Measurements from ENCODE around the gene NUBPL.
"Not testable (repeated sequence)": the region's sequence is repeated elsewhere in the genome, so short reads cannot be mapped to it uniquely, and the experiment has no call there.

Gene NUBPL

DNA sequence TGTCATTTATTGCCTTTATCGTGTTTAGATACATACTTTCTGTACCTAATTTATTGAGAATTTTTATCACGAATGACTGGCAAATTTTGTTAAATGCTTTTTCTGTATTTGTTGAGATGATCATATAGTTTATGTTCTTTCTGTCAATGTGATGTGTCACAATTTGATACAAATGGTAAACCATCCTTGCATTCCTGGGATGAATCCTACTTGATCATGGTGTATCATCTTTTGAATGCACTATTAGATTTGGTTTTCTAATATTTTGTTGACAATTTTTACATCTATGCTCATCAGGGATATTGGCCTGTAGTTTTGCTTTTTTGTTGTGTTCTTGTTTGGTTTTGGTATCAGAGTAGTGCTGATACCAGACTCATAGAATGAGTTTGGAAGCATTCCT, 185.1 kb downstream of the NUBPL start:
- no peak for DNase-seq (ENCODE audit: low read depth)

DNA sequence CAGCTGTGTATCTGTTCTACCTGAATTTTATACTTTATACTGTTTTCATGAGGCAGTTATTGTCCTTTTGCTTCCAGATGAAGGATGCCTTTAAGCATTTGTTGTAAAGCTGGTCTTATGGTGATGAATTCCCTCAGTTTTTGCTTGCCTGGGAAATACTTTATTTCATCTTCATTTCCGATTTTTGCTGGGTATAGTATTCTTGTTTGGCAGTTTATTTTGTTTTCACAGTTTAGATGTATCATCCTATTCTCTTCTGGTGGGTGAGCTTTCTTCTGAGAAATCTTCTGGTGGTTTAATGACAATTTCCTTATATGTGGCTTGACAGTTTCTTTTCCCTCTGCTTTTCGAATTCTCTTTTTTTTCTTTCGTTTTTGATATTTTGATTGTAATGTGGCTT, 188.1 kb downstream of the NUBPL start:
- no peak for DNase-seq (ENCODE audit: low read depth)

DNA sequence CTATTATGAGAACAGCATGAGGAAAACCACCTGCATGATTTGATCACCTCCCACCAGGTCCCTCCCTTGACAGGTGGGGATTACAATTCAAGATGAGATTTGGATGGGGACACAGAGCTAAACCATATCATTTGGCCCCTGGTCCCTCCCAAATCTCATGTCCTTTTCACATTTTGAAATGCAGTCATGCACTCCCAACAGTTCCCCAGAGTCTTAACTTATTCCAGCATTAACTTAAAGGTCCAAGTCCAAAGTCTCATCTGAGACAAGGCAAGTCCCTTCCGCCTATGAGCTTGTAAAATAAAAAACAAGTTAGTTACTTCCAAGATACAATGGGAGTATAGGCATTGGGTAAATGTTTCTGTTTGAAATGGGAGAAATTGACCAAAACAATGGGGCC, 189.8 kb downstream of the NUBPL start:
- DNase-seq (ENCODE audit: low read depth), result not testable (repeated sequence)

DNA sequence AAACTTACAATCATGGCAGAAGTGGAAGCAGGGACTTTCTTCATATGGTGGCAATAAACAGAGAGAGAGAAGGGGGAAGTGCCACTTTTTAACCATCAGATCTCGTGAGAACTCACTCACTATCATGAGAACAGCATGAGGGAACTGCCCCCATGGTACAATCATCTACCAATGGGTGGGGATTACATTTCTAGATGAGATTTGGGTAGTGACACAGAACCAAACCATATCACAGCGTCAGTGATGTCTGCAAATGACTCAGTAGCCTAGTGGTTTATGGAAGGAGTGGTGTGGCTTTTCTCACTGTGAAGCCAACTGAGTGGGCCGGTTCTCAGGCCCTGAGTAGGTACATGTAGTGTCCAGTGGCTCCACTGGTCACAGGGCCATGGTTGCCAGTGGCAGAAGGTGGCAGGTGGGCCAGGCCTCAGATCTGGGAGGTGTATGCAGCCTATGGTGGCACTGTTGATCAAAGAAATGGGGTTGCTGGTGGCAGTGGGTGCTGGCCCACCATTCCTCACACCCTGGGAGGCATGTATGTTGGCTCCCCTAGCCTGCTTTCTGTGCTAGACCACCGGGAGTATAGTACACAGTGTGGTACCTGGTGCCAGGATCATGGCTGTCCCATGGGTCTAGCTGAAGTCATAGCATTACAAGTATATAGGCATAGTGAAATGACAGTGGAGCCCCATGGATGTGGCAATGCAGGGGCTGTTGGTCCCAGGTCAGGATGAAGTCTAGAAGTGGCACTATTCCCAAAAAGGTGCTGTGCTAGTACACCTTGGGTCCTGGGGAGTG, 191.9 kb downstream of the NUBPL start:
- no peak for DNase-seq (ENCODE audit: low read depth)

DNA sequence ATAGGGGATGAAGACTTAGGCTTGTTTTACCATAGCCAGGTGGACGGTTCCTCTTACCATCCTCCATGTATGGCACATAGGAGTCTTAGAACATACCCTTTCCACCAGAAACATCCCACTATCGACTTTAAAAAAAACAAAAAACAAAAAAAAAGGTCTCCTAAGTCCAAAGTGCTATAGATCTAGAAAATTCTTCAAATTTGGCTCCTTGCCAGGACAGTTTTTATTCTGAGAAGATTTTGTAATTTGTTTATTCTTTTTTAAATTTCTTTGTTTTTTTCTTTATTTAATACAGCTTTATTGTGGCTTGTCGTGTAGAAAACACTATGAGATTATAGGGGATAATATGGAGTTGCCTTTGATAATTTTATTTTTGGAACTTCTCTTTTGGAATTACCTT, 197.7 kb downstream of the NUBPL start:
- DNase-seq (ENCODE audit: low read depth), result no peak

DNA sequence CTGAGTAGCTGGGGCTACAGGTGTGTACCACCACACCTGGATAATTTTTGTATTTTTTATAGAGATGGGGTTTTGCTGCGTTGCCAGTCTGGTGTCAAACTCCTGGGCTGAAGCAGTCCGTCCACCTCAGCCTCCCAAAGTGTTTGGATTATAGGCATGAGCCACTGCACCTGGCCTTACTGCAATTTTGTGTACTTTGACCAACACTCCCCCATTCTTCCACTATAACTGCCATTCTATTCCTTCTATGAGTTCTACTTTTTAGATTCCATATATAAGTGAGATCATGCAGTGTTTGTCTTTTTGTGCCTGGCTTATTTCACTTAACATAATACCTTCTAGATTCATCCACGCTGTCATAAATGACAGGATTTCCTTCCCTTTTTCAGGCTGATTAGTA, 199.1 kb downstream of the NUBPL start:
- DNase-seq (ENCODE audit: low read depth), result no peak

DNA sequence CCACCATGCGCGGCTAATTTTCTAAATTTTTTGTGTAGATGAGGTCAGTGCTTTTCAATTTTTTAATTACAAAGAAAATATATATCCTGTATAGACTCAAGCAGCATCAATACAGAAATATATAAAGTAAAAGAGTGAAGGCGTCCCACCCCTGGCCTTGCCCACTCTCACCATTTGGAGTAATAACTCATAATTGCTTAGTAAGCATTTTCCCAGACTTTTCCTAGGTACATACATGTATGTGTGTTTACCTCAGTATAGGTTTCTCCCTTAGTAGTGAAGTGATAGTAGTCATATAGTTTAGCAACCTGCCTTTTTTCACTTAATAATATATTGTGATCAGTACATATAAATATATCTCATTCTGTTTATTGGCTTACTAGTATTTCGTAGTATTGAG, 200.1 kb downstream of the NUBPL start:
- DNase-seq (ENCODE audit: low read depth), result no peak

DNA sequence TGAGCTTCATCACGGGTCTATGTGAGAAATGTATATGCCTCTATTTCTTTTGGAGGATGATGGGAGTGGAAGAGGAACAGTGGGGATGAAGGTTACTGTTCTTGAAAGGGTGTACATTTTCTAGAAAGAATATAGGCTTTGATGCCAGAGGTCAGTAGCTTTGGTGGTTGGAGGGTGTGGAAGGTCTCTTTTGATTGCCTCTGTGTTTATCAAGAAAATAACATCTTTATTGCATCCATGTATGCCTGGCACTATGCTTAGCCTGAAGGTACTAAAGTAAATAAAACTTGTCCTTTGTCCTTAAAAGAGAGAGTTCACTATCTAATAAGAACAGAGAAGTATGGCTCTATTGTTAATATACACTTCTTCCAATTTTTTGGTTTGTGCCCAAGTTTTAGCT, 201.8 kb downstream of the NUBPL start:
- no peak for DNase-seq (ENCODE audit: low read depth)

DNA sequence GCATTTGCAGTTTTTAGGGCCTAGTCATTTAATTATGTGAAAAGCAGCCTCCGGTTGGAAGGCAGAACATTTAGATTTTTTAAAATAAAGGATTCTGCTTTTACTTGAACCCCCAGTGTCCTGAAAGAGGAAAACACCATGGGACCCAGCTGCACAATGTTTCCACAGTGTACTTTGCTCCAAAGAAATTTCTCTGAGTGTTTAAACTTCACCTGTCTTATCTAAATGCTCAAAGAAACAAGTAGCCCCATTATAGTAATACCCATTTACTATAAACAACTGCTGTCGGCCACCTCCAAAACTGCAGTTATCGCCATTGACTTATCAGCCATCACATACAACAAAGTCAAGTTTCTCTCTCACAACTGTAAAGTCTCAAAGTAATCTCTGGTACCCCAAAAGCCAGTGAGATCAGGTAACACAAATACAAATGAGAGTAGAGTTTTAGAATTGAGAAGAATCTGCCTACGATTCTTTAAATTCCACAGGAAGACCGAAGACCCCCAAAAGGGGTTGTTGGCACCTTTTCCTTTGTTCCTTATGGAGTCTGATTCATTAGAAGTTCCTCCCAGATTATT, 205.2 kb downstream of the NUBPL start:
- no peak for DNase-seq (ENCODE audit: low read depth)

DNA sequence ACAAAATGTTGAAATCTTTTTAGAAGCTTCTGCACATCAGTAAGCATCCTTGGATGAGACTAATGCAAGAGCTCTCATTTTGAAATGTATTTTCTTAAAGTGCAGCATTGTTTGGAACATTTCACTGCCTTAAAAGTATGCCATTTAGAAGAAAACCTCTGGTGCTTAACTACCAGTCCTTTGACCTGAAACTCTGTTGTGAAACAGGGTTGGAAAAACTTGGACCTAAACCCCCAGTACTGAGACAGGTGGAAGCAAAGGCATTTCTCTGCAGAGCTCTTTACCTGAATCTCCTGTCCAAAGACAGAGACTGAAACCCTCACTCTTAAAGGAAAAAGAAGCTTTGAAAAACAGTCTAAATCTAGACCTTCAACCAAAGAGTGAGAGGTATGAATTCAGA, 207.2 kb downstream of the NUBPL start:
- no peak for DNase-seq (ENCODE audit: low read depth)

DNA sequence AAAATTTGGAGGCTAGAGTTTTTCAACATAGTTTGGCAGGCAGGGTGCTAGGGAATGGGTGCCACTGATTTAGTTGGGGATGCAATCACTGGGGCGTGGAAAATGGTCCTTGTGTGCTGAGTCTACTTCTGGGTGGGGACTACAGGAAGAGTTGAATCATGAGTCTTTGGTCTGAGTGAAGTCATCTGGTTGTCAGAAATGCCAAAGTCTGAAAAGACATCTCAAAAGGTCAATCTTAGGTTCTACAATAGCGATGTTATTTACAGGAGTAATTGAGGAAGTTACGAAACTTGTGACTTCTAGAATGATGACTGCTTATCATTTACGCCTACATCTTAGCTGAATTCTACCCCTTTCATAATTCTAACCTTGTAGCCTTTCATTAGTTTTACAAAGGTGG, 209.1 kb downstream of the NUBPL start:
- DNase-seq (ENCODE audit: low read depth), result peak; percentile 78

DNA sequence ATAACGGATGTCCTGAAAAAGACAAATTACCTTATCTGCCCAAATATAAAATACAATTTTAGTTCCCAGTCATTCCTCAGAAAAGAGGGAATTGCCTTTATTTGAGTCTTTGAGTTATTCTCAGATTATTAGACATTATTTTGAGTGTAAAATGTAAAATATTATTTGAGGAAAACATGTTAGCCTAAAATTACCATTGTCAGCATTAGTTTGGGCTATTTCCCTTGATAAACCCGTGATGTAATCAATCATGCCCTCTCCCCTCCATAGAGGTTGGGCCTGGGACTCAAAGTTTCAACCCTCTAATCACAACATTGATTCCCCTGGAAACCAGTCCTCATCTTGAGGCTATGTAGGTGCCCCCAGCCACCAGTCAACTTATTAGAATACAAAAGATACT, 213.4 kb downstream of the NUBPL start:
- DNase-seq (ENCODE audit: low read depth), result no peak

DNA sequence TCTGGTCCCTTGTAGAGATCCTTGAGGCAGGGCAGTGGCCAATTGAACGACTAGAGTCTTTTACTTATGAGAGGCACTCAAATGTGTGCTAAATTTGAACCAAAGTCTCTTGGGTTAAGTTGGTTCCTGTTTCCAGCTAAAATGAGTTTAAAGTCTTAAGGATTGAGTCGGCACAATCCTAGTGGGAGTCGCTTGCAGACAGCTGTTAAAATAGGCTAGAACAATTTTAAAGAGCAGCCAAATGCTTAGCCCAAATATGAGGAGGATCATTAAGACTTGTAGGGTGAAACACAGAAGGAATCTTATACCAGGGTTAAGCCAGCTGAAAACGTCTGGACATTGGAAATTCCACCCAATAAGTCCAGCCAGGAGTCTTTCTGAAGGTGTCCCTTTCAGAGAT, 216.1 kb downstream of the NUBPL start:
- DNase-seq (ENCODE audit: low read depth), result no peak

DNA sequence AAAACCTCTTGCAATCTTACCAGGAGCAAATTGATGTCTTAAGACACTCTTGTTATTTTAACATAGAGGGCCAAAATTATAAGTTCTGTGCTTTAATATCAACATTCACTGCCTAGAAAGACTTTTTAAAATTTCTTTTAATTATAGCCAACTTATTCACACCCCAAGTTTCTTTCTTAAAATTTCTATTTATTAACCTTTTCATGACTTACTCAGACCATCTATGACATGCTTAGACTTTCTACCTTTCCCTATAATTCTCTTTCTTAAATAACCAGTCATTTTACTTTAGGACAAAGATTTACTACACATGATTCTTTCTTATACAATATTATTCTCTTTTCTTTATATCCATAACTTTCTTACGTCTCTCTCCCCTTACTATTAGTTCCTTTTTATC, 220.4 kb downstream of the NUBPL start:
- no peak for DNase-seq (ENCODE audit: low read depth)

DNA sequence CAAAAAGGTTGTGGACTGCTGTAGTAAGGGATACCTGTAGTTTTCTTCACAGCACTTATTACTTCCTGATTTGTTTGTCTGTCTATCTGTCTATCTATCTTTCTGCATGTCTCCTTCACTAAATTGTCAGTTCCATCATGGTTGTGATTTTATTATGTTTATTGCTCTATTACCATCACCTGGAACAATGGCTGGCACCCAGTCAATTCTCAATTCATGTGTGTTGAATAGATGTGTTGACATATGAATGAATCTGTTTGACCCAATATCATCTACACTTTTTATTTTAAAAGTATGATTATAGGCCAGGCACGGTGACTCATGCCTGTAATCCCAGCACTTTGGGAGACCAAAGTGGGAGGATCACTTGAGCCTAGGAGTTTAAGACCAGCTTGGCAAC, 224.4 kb downstream of the NUBPL start:
- no peak for DNase-seq (ENCODE audit: low read depth)

DNA sequence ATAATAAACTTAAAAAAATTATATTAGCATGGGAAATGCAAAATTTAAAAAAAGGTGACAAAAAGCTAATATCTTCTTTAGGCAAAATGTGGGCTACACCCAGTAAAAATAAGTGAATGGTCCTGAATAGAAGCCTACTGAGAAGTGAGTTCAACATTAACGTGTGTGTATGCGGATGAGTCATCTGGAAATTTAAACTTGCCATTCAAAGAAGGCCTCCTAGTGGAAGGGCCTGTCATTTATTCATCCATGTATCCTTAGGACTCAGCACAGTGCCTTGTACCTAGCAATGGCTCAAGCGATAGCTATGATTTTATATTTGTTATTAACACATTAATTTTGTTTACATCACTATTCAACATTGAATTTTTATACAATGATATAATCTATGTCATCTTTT, 226.2 kb downstream of the NUBPL start:
- DNase-seq (ENCODE audit: low read depth), result peak; percentile 58

DNA sequence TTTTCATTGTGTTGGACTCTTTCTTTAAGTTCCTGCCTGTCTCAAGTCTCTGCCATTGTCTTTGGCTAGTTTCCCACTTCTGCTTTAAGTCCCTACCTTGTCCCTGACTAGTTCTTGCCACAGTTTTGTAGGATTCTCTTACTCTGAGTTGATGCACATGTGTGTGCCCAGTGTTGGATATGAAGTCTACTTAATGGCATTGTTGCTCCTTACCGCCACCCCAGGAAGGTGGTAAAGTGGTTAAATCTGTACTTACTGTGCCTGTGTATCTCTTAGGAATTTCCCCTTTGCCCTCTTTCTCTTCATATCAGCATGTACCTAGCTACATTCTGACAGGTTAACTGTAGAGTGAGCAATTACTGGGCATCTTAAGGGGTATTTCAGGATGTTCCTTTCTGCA, 227.1 kb downstream of the NUBPL start:
- DNase-seq (ENCODE audit: low read depth), result no peak

DNA sequence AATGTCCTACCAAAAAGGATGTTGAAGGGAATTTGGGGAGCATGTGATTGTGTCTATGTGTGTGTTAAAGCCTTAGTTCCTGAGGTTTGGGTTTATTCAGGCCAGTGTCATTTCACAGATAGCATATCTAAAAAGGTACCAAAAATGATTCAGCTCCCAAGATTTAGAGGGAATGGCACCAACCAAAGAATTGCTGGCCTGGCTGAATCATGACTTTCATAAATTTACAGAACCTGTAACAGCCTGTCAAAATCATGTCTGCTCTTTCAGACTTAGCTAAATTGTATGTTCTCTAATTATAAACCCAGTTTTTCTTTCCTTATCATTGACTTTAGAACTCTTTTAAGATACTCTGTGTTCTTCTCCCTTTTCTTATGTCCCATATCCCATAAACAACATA, 231.5 kb downstream of the NUBPL start:
- DNase-seq (ENCODE audit: low read depth), result no peak

DNA sequence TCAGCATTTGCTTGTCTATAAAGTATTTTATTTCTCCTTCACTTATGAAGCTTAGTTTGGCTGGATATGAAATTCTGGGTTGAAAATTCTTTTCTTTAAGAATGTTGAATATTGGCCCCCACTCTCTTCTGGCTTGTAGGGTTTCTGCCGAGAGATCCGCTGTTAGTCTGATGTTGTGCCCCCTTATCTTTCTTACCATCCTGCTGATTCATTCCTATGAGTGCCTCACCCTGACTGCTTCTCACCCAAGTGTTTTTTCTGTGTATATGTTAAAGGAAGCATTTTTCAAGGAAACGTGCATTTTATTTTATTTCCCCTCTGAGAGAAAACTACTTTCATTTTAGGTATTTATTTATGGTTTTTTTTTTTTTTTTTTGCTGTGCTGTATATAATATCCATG, 236.7 kb downstream of the NUBPL start:
- DNase-seq (ENCODE audit: low read depth), result not testable (repeated sequence)

DNA sequence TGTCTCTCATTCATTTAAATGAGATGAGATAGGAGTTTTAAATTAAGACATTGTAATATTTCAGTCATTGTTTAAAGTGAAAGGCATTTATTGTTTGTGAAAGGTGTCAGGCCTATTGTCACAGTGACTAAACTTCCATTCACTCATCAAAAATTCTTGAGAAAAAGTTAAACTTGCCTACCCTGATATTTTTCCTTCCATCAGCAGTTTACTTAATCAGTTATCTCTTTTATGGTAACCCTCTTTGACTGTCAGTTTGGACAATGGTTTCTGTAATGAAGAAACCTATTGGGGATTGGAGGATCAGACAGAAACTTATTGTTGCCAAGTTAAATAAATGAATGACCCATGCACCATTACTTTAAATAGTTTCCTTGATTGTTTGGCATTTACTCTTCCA, 241.6 kb downstream of the NUBPL start:
- no peak for DNase-seq (ENCODE audit: low read depth)

DNA sequence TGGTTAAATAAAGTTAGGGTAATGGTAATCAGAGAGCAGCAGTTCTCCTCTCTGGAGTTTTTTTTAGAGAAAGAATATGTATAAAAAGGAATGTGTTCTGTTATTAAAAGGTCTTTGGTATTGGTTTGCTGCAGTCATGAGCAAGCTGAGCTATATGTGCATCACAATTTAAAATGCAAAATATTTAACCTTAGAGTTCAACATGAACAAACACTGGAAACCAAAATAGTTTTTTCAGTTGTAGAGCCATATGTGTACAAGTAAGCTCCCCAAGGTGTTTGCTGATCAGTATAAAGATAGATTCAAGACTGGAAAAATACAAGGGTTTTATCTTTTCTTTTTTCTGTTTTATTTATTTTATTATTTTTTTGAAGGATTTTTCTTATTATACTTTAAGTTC, 245.0 kb downstream of the NUBPL start:
- DNase-seq (ENCODE audit: low read depth), result peak; percentile 10

DNA sequence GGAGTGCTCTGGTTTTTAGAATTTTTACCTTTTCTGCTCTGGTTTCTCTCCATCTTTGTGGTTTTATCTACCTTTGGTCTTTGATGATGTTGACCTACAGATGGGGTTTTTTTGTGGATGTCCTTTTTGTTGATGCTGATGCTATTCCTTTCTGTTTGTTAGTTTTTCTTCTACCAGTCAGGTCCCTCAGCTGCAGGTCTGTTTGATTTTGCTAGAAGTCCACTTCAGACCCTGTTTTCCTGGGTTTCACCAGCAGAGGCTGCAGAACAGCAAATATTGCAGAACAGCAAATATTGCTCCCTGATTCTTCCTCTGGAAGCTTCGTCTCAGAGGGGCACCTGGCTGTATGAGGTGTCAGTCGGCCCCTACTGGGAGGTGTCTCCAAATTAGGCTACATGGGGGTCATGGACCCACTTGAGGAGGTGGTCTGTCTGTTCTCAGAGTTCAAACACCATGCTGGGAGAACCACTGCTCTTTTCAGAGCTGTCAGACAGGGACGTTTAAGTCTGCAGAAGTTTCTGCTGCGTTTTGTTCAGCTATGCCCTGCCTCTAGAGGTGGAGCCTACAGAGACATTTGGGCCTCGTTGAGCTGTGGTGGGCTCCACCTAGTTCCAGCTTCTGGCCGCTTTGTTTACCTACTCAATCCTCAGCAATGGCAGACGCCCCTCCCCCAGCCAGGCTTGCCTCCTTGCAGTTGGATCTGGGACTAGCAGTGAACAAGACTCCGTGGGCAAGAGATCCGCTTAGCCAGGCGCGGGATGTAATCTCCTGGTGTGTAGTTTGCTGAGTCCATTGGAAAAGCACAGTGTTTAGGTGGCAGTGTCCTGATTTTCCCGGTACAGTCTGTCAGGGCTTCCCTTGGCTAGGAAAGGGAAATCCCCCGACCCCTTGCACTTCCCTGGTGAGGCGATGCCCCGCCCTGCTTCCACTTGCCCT, 250.8 kb downstream of the NUBPL start:
- DNase-seq (ENCODE audit: low read depth), result not testable (repeated sequence)
